ENCODE measurements around the gene PRDM5.

The PRDM5 gene

DNA sequence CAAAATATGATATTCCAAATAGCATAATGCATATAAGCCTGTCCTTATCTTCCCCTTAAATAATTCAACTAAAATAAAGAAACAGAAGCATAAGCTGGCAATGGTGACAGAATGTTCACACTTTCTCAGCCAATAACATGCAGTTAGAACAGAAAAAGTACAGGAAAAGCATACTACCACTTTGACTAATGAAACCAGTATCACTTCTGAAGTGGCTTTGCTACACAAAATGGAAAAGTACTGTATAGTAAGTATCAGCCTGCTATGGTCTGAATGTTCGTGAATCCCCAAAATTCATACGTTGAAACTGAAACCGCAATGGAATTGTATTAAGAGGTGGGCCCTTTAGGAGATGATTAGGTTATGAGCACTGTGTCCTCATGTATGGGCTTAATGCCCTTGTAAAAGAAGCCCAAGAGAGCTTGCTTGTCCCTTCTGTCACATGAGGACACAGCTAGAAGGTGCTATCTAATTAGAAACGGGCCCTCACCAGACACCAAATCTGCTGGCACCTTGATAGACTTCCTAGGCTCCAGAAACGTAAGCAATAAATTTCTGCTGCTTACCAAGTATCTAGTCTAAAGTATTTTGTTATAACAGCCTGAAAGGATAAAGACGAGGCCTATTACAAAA, 102.6 kb downstream of the PRDM5 start:
- DNase-seq (ENCODE audit: low read depth in 3 of 3), result no peak

DNA sequence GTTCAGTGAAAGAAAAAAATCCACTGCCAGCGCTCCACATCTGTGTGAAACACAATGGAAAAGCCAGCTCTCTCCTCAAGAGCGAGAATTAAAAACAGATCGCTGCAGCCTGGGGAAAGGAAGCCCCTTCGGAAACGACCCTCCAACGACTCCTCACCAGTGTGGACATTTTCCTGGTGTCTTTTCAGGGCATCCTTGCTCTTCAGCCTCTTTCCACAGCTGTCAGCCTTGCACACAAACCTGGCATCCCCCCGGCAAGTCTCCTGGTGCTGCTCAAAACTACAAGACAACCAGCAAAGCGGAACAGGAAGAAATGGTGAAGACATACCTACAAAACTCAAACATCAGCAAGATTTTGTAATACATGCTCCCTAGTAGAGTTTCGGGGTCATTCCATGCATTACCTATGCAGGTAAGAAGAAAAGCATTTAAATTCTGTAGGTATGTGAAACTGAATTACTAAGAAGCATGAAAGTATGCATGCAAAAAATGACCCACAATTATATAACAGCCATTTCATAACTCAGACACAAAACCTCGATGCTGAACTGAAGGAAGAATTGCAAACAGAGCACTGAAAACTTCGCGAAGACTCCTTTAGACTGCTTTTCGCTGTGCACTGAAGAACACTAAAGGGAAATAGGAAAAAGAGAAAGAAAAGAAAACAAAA, 106.1 kb downstream of the PRDM5 start:
- DNase-seq (ENCODE audit: low read depth in 3 of 3), result no peak

- DNase-seq (ENCODE audit: low read depth in 3 of 3), result no peak
Measured at GRCh38 chr4:120815361-120815760, 107.2 kb downstream of the PRDM5 start.

DNA sequence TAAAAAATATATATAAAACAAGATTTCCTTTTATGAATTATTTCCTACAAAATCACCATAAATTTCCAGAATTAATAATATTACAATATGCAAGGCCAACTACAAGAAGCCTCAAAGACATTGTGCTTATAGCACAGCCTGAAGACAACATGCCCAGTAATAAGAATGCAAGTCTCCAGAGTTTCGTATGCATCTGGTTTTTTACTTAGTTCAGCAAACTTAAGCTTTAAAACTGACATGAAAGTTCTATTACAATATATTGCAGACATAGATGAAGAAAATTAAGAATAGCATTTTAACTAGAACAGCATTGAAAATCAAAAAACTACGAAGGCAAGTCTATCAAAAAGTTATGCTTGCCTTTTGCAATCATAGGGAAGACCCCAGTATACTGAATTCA, 107.6 kb downstream of the PRDM5 start:
- DNase-seq (ENCODE audit: low read depth in 3 of 3), result no peak

GRCh38 chr4:120812216-120812615, 110.3 kb downstream of the PRDM5 start:
- DNase-seq (ENCODE audit: low read depth in 3 of 3), result no peak

- DNase-seq (ENCODE audit: low read depth in 3 of 3), result no peak
Measured at GRCh38 chr4:120809518-120809917, 113.0 kb downstream of the PRDM5 start.

GRCh38 chr4:120808475-120809141, 113.9 kb downstream of the PRDM5 start:
- DNase-seq (ENCODE audit: low read depth in 3 of 3), result no peak

DNA sequence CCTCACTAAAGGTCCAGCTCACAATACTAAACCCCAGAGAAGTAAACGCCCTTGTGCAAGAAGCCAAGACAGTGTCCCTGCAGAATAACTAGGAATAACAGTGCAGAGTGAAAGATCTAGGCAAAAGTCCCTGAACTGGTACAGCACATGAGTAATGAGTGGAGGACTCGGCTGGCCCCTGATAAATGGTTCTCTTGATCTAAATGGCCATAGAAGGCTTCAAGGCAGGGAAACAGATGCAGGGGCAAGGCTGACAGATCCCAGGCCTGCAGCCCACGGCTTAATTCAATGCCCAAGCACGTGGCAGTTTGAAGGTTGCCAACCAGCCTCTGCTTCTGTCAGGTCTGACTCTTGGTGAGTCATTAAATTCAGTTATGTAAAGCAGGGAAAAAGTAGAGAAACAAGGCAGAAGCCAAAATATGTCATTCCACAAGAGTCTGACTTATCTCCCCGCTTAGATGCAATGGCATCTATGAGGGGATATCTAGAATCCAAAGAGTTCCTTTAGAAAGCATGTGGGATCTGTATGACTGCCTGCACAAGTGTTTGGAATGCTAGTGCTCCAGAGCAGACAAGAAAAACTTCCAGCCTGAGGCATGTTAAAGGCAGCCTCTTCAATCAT, 121.3 kb downstream of the PRDM5 start:
- no peak for DNase-seq (ENCODE audit: low read depth in 3 of 3)

- no peak for DNase-seq (ENCODE audit: low read depth in 3 of 3)
Measured at GRCh38 chr4:120798570-120798969, 124.0 kb downstream of the PRDM5 start.

DNA sequence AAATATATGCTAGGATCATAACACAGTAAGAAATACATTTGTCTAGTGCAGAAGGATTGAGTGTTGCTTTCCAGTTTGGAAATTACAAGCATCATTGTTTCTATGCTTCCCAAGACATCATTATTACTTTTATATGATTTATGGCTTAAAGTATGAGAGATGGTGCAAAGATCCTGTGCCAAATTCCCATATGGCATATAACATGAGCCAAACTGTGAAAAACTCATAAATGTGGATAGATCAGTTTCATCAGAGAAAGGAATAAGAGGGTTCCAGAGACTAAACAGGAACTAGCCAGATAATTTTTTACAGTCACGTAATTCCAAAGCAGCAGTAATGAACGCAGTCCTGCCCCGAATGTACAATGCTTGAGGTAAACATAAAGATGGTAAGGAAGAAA, 126.3 kb downstream of the PRDM5 start:
- no peak for DNase-seq (ENCODE audit: low read depth in 3 of 3)

DNA sequence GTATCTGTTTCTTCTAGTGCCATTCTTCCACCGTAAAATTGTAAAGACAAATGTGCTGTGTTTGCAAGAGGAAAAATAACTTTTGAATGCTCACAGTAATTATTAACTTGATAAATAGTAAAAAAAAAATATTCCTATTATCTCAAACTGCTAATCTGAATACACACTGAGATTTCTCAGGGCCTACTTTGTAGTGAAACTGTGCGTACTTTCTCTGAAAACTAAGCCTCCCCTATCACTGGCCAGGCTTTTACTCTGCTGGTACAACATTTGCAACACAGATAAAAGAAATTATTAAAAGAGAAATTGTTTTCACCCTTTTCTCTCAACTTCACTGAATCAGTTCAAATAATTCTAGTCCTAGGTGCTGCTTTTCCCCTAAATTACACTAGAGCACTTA, 137.3 kb downstream of the PRDM5 start:
- no peak for DNase-seq (ENCODE audit: low read depth in 3 of 3)

DNA sequence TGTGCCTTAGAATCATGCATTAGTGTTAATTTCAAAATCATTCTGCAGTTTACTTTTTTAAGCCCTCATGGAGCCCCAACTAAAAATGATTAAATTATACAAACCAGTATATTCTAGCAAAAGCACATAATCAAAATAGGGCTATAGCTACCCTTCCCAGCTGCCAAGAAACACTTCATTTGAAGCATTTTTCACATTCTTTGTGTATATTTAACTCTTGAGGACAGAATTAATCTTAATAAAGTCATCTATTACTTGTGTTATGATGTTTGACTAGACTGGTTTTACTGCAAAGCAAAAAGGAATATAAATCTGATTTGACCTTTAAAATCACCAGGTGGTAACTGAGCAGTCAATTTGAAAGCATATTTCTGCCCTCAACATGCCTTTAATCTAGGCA, 145.1 kb downstream of the PRDM5 start:
- DNase-seq (ENCODE audit: low read depth in 3 of 3), result no peak

DNA sequence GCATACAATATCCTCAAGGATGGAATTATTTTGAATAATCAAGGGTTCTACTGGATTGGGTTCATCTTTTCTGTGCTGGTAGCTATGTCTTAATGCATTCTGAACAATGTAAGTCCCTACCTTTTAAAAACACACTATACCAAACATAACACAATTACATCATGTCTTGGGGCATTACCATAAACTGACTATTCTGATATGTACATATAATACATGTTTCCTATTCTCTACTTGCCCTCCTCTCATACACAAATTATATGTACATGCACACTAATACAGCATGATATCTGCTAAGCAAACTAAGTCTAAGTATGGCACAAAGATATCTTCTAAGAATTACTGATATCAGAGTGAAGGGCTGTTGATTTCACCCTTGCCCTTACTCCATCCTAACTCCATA, 147.1 kb downstream of the PRDM5 start:
- DNase-seq (ENCODE audit: low read depth in 3 of 3), result no peak

- no peak for DNase-seq (ENCODE audit: low read depth in 3 of 3)
Measured at GRCh38 chr4:120773641-120774040, 148.9 kb downstream of the PRDM5 start.

GRCh38 chr4:120771907-120772306, 150.6 kb downstream of the PRDM5 start:
- DNase-seq (ENCODE audit: low read depth in 3 of 3), result no peak

DNA sequence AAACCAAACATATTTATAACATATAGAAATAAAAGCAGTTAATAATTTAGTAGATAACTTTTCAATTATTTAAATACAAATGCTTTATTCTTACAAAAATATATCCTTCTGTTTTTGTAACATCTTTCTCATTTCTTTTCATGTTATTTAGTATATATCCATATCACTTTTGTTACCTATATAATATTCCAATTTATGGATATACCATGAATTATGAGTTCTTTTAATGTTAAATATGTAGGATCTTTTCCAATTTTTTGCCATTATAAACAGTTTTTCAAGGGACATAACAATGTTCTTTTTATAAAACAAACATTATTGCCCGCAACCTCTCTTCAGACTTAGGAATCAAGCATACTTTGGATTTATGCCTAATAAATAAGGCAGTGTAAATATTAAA, 151.6 kb downstream of the PRDM5 start:
- DNase-seq (ENCODE audit: low read depth in 3 of 3), result no peak

GRCh38 chr4:120769227-120769626, 153.3 kb downstream of the PRDM5 start:
- no peak for DNase-seq (ENCODE audit: low read depth in 3 of 3)

DNA sequence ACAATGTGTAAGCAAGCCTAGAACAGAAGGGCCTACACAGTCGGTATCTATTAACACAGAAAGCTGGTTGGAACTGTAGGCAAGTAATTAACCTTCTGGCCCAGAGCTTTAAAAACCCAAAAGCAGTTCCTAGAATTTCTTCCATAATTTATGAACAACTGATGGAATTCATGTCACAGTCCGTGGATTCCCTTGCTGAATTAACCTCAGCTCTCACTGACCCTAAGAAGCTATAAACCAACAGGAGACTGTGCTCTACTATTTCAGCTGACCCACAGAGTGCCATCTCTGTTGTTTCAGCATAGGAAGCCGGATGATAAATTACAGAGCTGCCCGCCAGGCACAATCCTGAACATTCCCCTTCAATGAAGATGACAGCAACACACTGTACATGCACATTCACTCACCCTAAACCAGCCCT, 157.3 kb downstream of the PRDM5 start:
- no peak for DNase-seq (ENCODE audit: low read depth in 3 of 3)

GRCh38 chr4:120763650-120764049, 158.9 kb downstream of the PRDM5 start:
- no peak for DNase-seq (ENCODE audit: low read depth in 3 of 3)

DNA sequence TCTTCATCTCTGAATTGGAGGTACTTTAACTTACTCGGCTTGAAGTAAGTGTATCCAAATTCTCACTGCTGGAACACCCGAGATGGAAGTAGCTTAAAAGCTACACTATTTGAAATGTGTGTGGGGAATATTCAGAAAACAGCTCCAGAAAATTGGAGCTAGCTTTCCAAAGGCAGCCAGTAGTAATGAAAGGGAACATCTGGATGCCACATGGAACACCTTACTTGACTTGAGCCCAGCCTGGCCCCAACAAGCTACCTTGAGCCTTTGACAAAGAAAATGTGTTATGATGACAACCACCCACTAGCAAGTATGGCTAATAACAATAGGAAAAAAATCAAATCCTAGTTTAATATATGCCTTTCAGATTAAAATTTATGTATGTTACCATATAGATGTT, 161.5 kb downstream of the PRDM5 start:
- DNase-seq (ENCODE audit: low read depth in 3 of 3), result no peak

DNA sequence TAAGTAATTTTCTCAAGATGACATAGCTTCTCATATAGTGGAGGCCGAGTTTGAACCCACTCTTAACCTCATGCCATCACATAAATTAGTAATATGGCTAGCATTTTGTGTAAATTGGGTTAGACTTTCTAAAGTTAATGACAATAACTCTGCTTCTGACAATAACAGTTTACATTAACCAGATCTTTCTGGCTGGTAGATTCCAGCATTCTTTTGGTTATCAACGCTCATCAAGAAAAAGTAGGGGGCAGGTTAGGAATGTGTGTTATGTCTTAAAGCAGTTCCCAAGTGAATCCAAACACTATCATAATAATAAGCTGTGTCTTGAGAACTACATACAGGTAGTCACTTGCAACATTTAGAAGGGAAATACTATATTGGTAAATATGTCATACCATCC, 162.5 kb downstream of the PRDM5 start:
- DNase-seq (ENCODE audit: low read depth in 3 of 3), result no peak

DNA sequence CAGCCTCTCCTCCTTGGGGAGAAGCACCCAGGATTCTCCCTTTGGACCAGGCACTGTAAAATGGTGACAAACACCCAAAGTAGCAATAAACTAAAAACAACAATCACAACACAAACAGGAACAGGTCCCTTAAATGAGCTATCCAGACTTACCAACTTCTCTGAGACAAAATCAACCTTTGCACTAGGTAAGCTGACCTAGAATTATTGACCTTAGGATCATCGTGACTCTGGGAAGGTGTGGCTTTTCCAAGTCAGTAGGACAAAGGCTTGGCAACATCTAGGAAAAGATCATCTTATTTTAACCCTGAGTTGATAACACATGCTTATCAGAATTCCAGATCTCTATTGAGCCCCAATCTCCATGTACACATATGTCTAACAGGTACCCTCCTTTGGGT, 166.7 kb downstream of the PRDM5 start:
- no peak for DNase-seq (ENCODE audit: low read depth in 3 of 3)

DNA sequence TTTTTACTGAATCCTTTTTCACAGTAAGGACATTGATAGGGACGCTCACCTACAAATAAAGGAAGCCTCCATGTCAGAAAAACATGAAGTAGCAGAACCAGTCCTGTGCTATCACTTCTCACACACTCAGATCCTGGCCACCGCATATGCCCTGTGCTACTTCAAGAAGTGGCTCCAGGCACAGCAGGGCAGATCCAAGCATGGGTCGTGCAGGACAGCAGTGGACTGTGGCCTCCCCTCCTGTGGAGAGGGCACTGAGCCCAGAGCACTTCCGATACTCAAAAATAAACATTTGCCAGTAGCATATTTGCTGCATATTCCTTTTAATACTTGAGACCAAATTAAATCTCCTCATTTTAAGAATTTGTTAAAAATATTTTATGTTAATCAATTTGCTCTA, 167.9 kb downstream of the PRDM5 start:
- DNase-seq (ENCODE audit: low read depth in 3 of 3), result no peak

Data from stimulated activated CD4-positive, alpha-beta T cell treated with anti-CD3 and anti-CD28 coated beads, TNF-alpha, amount 100 ng/mL, for 4 hours (primary cell).